OCI-LY3 (cell line): ENCODE results near the gene SPATA31E1.
"Not testable (repeated sequence)": the region's sequence is repeated elsewhere in the genome, so short reads cannot be mapped to it uniquely, and the experiment has no call there.

Experiments
- H2AFZ ChIP-seq: fragments of 200-600, 300-600 bp; shearing (Covaris generic); 2 replicates; pipeline ENCODE4 v1.6.0; 2014; ENCODE audit warnings: antibody characterized with exemption, low read depth, low read length
- H3K27ac ChIP-seq: fragments of 200-600, 300-600 bp; sonication (generic); 2 replicates; pipeline ENCODE4 v1.5.1; 2014; ENCODE audit warnings: mild to moderate bottlenecking, low read length, moderate library complexity, mixed read lengths
- H3K27me3 ChIP-seq: fragments of 200-600, 300-600 bp; sonication (generic); 2 replicates; pipeline ENCODE4 v1.6.1; 2014; ENCODE audit warnings: low read depth, low read length, mixed read lengths
- H3K36me3 ChIP-seq: fragments of 200-600, 300-600 bp; sonication (generic); replicated peaks from 2 replicates; pipeline ENCODE3; 2014; ENCODE audit warnings: low read depth, low read length, mixed read lengths
- H3K4me1 ChIP-seq: fragments of 300-600, 200-600 bp; sonication (generic); 2 replicates; pipeline ENCODE4 v1.6.1; 2014; ENCODE audit warnings: low read length, mixed read lengths
- H3K4me2 ChIP-seq: fragments of 200-600, 300-600 bp; sonication (generic); 2 replicates; pipeline ENCODE4 v1.6.1; 2014; ENCODE audit warnings: low read length, mixed read lengths
- H3K4me3 ChIP-seq: fragments of 300-600, 200-600 bp; sonication (generic); 2 replicates; pipeline ENCODE4 v1.5.1; 2014; ENCODE audit warnings: antibody characterized with exemption, mild to moderate bottlenecking, low read length, moderate library complexity
- H3K79me2 ChIP-seq: fragments of 300-600, 200-600 bp; shearing (Covaris generic); 2 replicates; pipeline ENCODE4 v1.6.1; 2014; ENCODE audit warnings: mild to moderate bottlenecking, low read length, mixed read lengths
- H3K9ac ChIP-seq: fragments of 300-600, 200-600 bp; shearing (Covaris generic); 2 replicates; pipeline ENCODE4 v1.6.0; 2014; ENCODE audit warnings: mild to moderate bottlenecking, low read length, moderate library complexity
- H3K9me3 ChIP-seq: fragments of 200-600, 300-600 bp; shearing (Covaris generic); 2 replicates; pipeline ENCODE4 v1.6.1; 2014; ENCODE audit warnings: low read length, mixed read lengths; ENCODE audit not compliant: insufficient read depth
- H4K20me1 ChIP-seq: fragments of 200-600, 300-600 bp; sonication (generic); 2 replicates; pipeline ENCODE4 v1.6.1; 2016; ENCODE audit warnings: low read length, mixed read lengths; ENCODE audit not compliant: insufficient read depth
- EZH2phosphoT487 ChIP-seq: fragments of 200-600 bp; shearing (Covaris generic); IDR thresholded peaks from 2 replicates; pipeline ENCODE4 v1.6.1; 2018; ENCODE audit warnings: antibody characterized with exemption, mixed run types, low read depth
- TF ChIP-seq, protein P1 (sequence below): fragments of 200-600, 300-600 bp; sonication (generic); IDR thresholded peaks from 2 replicates; pipeline ENCODE4 v1.5.1; 2014; ENCODE audit warnings: antibody characterized with exemption, low read length, low read depth

Gene SPATA31E1

DNA sequence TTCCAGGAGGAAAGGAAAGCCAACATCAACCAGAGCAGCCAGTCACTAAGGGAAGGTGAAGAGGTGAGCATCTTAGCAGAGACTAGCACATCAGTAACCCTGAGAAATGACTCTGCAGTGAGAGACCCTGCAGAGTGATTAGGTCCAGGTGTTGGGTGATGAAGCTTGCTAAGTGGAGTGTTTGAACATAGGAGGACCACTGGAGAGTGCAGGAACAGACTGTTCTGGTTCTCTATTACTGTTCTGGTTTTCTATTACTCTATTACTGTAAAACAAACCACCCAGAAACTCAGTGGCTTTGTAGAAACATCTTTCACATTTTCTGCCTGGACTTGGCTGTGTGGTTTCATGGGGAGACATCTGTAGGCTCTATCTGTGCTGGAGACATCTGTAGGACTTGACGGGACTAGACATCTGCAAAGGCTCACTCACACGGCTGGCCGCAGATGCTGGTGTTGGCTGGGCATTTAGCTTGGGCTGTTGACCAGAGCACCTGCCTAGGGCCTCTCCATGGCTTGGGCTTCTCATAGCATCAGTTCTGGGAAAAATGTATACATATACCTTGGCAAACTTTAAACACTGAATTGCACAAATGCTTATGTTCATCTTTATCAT is 33.4 kb upstream of the SPATA31E1 start:
- no peaks in the 10 kb centered on the region for H3K9me3 ChIP-seq
- no peaks in the 10 kb centered on the region for H3K36me3 ChIP-seq
- no peak overlapping the region for H2AFZ ChIP-seq
- no peaks in the 10 kb centered on the region for H3K79me2 ChIP-seq
- H3K27me3 ChIP-seq, result no peaks in the 10 kb centered on the region
- H4K20me1 ChIP-seq, result no peaks in the 10 kb centered on the region
- H3K27ac ChIP-seq, result no peak overlapping the region
- H3K9ac ChIP-seq, result no peak overlapping the region
- no peak overlapping the region for H3K4me2 ChIP-seq
- TF ChIP-seq EZH2phosphoT487, result no peak
- TF ChIP-seq, protein P1, sequence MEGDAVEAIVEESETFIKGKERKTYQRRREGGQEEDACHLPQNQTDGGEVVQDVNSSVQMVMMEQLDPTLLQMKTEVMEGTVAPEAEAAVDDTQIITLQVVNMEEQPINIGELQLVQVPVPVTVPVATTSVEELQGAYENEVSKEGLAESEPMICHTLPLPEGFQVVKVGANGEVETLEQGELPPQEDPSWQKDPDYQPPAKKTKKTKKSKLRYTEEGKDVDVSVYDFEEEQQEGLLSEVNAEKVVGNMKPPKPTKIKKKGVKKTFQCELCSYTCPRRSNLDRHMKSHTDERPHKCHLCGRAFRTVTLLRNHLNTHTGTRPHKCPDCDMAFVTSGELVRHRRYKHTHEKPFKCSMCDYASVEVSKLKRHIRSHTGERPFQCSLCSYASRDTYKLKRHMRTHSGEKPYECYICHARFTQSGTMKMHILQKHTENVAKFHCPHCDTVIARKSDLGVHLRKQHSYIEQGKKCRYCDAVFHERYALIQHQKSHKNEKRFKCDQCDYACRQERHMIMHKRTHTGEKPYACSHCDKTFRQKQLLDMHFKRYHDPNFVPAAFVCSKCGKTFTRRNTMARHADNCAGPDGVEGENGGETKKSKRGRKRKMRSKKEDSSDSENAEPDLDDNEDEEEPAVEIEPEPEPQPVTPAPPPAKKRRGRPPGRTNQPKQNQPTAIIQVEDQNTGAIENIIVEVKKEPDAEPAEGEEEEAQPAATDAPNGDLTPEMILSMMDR, result no peak
- no peaks in the 10 kb centered on the region for H3K4me1 ChIP-seq
- H3K4me3 ChIP-seq, result no peak overlapping the region

DNA sequence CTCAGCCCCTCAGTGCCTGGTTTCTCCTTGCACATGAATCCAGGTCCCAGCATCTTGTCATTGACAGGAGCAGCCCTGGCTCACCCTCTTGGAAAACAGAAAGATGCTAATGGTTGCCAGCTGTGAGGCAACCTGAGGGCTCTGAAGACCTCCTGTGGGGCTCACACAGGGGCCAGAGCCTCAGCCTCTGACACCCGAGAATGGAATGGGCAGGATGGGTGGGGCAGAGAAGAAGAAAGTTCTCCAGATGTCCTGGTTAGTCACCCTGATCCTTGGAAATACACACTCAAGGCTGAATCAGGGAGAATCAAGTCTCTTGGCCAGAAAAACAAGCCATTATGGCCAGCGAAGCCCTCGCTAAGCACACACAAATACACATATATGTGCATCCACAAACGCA is 32.3 kb upstream of the SPATA31E1 start:
- H3K27me3 ChIP-seq, result no peaks in the 10 kb centered on the region
- H3K79me2 ChIP-seq, result no peaks in the 10 kb centered on the region
- no peak overlapping the region for H3K4me2 ChIP-seq
- no peak overlapping the region for H3K27ac ChIP-seq
- no peak overlapping the region for H3K9ac ChIP-seq
- no peaks in the 10 kb centered on the region for H4K20me1 ChIP-seq
- no peaks in the 10 kb centered on the region for H3K9me3 ChIP-seq
- no peaks in the 10 kb centered on the region for H3K36me3 ChIP-seq
- no peaks in the 10 kb centered on the region for H3K4me1 ChIP-seq
- no peak overlapping the region for H3K4me3 ChIP-seq
- TF ChIP-seq EZH2phosphoT487, result no peak
- TF ChIP-seq, protein P1, result no peak
- H2AFZ ChIP-seq, result no peak overlapping the region

DNA sequence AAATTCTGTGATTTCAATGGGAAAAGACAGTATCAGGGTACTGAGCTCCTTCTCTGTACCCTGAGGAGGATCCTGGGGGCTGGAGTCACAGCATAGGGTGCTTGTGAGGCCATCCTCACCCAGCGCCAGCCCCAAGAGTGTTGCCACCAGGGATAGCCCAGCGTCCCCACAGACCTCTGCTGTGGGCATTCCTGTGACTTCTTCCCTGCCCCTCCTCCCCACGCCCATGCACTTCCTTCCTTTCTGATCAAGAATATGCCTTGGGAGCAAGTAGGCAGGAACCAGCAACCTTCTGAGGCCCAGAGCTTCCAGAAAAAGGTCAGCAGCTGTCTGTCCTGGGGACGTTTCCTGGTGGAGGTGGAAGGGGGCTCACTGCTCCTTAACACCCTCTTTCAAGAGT is 31.5 kb upstream of the SPATA31E1 start:
- not testable (repeated sequence) for H3K27me3 ChIP-seq, H3K4me2 ChIP-seq, H3K36me3 ChIP-seq, H3K9ac ChIP-seq, H3K79me2 ChIP-seq, H4K20me1 ChIP-seq, H3K4me1 ChIP-seq, H3K4me3 ChIP-seq, H2AFZ ChIP-seq, H3K27ac ChIP-seq, H3K9me3 ChIP-seq

DNA sequence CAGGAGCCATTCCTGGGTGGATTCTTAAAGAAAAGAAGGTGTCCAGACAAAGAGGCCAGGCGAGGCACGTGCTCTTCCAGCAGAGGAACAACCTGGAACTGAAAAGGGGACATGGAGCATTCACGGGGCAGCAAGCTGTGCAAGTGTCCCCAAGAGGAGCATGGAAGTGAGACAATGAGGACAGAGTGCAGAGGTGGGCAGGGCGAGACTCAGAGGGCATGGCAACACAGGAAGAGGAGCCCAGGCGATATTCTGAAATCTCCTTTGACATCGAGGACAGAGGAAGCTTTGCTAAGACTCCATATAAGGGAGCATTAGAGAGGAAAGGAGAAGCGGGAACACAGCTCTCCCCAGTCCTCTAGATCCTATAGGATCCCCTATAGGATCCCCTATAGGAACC is 29.4 kb upstream of the SPATA31E1 start:
- no peaks in the 10 kb centered on the region for H3K9me3 ChIP-seq
- H3K4me1 ChIP-seq, result no peaks in the 10 kb centered on the region
- H3K27ac ChIP-seq, result no peak overlapping the region
- no peaks in the 10 kb centered on the region for H4K20me1 ChIP-seq
- no peaks in the 10 kb centered on the region for H3K36me3 ChIP-seq
- no peak overlapping the region for H3K9ac ChIP-seq
- no peaks in the 10 kb centered on the region for H3K27me3 ChIP-seq
- no peak for TF ChIP-seq EZH2phosphoT487
- TF ChIP-seq, protein P1, result no peak
- no peak overlapping the region for H2AFZ ChIP-seq
- H3K4me3 ChIP-seq, result no peak overlapping the region
- H3K4me2 ChIP-seq, result no peak overlapping the region
- H3K79me2 ChIP-seq, result no peaks in the 10 kb centered on the region
